Stimulated activated CD8-positive, alpha-beta memory T cell treated with anti-CD3 and anti-CD28 coated beads, Interleukin-15, amount 100 ng/mL, for 48 hours (primary cell): ENCODE measurements around the gene XPR1.
A peak's percentile ranks its signal among the peaks of the same experiment; 100 is the strongest.

ENCODE experiments used
- DNase-seq, 2 donors: peaks; one replicate each; pipeline ENCODE4 v3.0.0-alpha.2; 2020; ENCODE audit warnings: low read depth in 2 of 2

Gene XPR1

GRCh38 chr1:180615493-180616290 is 16.1 kb upstream of the XPR1 start:
- DNase-seq, result no peak

- DNase-seq, result no peak
Measured at GRCh38 chr1:180616439-180616838, 15.4 kb upstream of the XPR1 start.

GRCh38 chr1:180617774-180618395 is 13.9 kb upstream of the XPR1 start:
- DNase-seq, result no peak

GRCh38 chr1:180620581-180620980 is 11.2 kb upstream of the XPR1 start:
- DNase-seq, result no peak

- no peak for DNase-seq
Measured at GRCh38 chr1:180622658-180623508, 8.9 kb upstream of the XPR1 start.

- DNase-seq, result no peak
Measured at GRCh38 chr1:180623579-180624347, 8.1 kb upstream of the XPR1 start.

GRCh38 chr1:180626711-180627110 is 5.1 kb upstream of the XPR1 start:
- DNase-seq, result no peak

- no peak for DNase-seq
Measured at GRCh38 chr1:180627411-180627810, 4.4 kb upstream of the XPR1 start.

GRCh38 chr1:180628646-180629045 is 3.2 kb upstream of the XPR1 start:
- no peak for DNase-seq

GRCh38 chr1:180630408-180631193 is 1.2 kb upstream of the XPR1 start:
- no peak for DNase-seq

GRCh38 chr1:180631194-180631765 is 542 bp upstream of the XPR1 start:
- DNase-seq, result no peak

- DNase-seq, result peak in 1 of 2 donors; percentile 40
Measured at GRCh38 chr1:180632326-180633056, 669 bp downstream of the XPR1 start.

GRCh38 chr1:180633057-180634056 is 1.5 kb downstream of the XPR1 start:
- DNase-seq, result no peak

- DNase-seq, result no peak
Measured at GRCh38 chr1:180636138-180636537, 4.3 kb downstream of the XPR1 start.

- DNase-seq, result no peak
Measured at GRCh38 chr1:180639871-180640270, 8.0 kb downstream of the XPR1 start.

GRCh38 chr1:180640531-180640949 is 8.7 kb downstream of the XPR1 start:
- no peak for DNase-seq

GRCh38 chr1:180641662-180642061 is 9.8 kb downstream of the XPR1 start:
- DNase-seq, result no peak

- no peak for DNase-seq
Measured at GRCh38 chr1:180642781-180643180, 11.0 kb downstream of the XPR1 start.

- DNase-seq, result no peak
Measured at GRCh38 chr1:180643693-180644092, 11.9 kb downstream of the XPR1 start.
